HG03045 (cell line): Measurements from ENCODE around the gene ECM1.

Source experiments
- ATAC-seq: cut with Tn5 transposase; IDR thresholded peaks from one replicate; pipeline ENCODE4 v1.9.1; 2021; ENCODE audit warnings: mild to moderate bottlenecking, moderate library complexity; ENCODE audit not compliant: unreplicated experiment

Gene ECM1

GRCh38 chr1:150543500-150544143 is 35.7 kb downstream of the ECM1 start:
- no peak for ATAC-seq

- no peak for ATAC-seq
These were observed 36.3 kb downstream of the ECM1 start for GRCh38 chr1:150544204-150544603.

GRCh38 chr1:150545486-150546032 is 37.6 kb downstream of the ECM1 start:
- no peak for ATAC-seq

- ATAC-seq = no peak
These were observed 38.5 kb downstream of the ECM1 start for GRCh38 chr1:150546294-150546937.

- no peak for ATAC-seq
These were observed 40.4 kb downstream of the ECM1 start for GRCh38 chr1:150548324-150548631.

- peak; percentile 40 for ATAC-seq
These were observed 41.0 kb downstream of the ECM1 start, which contains the start of gene ADAMTSL4 for GRCh38 chr1:150548632-150549495. TSS of gene ADAMTSL4 (plus strand) at chr1:150549408. CDS start at chr1:150552289, 2,881 bp downstream.

GRCh38 chr1:150549496-150550221 is 41.8 kb downstream of the ECM1 start:
- no peak for ATAC-seq

GRCh38 chr1:150550222-150551050 is 42.5 kb downstream of the ECM1 start:
- no peak for ATAC-seq

GRCh38 chr1:150551051-150551783 is 43.3 kb downstream of the ECM1 start:
- ATAC-seq = no peak

- no peak for ATAC-seq
These were observed 43.8 kb downstream of the ECM1 start for GRCh38 chr1:150551784-150552127.

- no peak for ATAC-seq
These were observed 44.4 kb downstream of the ECM1 start for GRCh38 chr1:150552128-150552910.

GRCh38 chr1:150552911-150553289 is 45.0 kb downstream of the ECM1 start:
- no peak for ATAC-seq

GRCh38 chr1:150553392-150554085 is 45.6 kb downstream of the ECM1 start:
- ATAC-seq = no peak

- no peak for ATAC-seq
These were observed 46.2 kb downstream of the ECM1 start for GRCh38 chr1:150554086-150554452.

GRCh38 chr1:150555198-150555970 is 47.5 kb downstream of the ECM1 start:
- ATAC-seq = no peak

- no peak for ATAC-seq
These were observed 48.3 kb downstream of the ECM1 start for GRCh38 chr1:150555971-150556865.
